K562 (cell line): ENCODE results near the gene CYP2B6. TPM values are rescaled to one million over a fixed set of nuclear protein-coding genes. Genes with fewer than 3 reads are reported as not detected.

ENCODE experiments used
- ASH1L ChIP-seq: fragments of 450-650 bp; IDR thresholded peaks from 2 replicates; pipeline ENCODE4 v1.6.1; 2018; ENCODE audit warnings: borderline replicate concordance, mild to moderate bottlenecking, low read depth; ENCODE audit not compliant: partially characterized antibody
- CREM ChIP-seq: IDR thresholded peaks from 2 replicates; pipeline ENCODE4 v1.6.1; 2014; ENCODE audit warnings: antibody characterized with exemption, low read depth
- HCFC1 ChIP-seq: IDR thresholded peaks from 2 replicates; pipeline ENCODE4 v1.6.1; 2012; ENCODE audit warnings: low read depth, low read length, improper control_type of control experiment
- L3MBTL2 ChIP-seq: fragments of 450-650 bp; IDR thresholded peaks from 2 replicates; pipeline ENCODE4 v1.6.1; 2016; ENCODE audit warnings: mild to moderate bottlenecking, moderate library complexity
- MBD2 ChIP-seq: sonication (generic); IDR thresholded peaks from 2 replicates; pipeline ENCODE4 v1.6.1; 2016; ENCODE audit warnings: low read depth, borderline replicate concordance
- NFE2 ChIP-seq: IDR thresholded peaks from 2 replicates; pipeline ENCODE4 v1.6.1; 2014; ENCODE audit warnings: antibody characterized with exemption, low read depth
- POLR2B ChIP-seq: fragments of 450-650 bp; IDR thresholded peaks from 2 replicates; pipeline ENCODE4 v1.6.1; 2018; ENCODE audit warnings: low read depth; ENCODE audit not compliant: partially characterized antibody
- RBBP5 ChIP-seq: fragments of 200-600 bp; sonication (generic); IDR thresholded peaks from 2 replicates; pipeline ENCODE4 v1.6.1; 2012; ENCODE audit warnings: borderline replicate concordance, mild to moderate bottlenecking, low read length, control low read depth, inconsistent platforms; ENCODE audit not compliant: insufficient read depth, poor library complexity, severe bottlenecking
- RBM34 ChIP-seq: fragments of 200-400 bp; formaldehyde crosslinking; IDR thresholded peaks from 2 replicates; pipeline ENCODE4 v1.6.1; 2018; ENCODE audit warnings: low read length, borderline replicate concordance; ENCODE audit not compliant: insufficient read depth
- SIX5 ChIP-seq, 2 experiments: IDR thresholded peaks; 2 replicates each; pipeline ENCODE4 v1.6.1; 2011; ENCODE audit warnings: low read length in 2 of 2, borderline replicate concordance in 1 of 2, low read depth in 1 of 2, mild to moderate bottlenecking in 1 of 2, moderate library complexity in 1 of 2; ENCODE audit not compliant: insufficient read depth in 1 of 2
- TAF15 ChIP-seq: fragments of 200-400 bp; formaldehyde crosslinking; IDR thresholded peaks from 2 replicates; pipeline ENCODE4 v1.6.1; 2017; ENCODE audit warnings: mild to moderate bottlenecking, low read depth, low read length, moderate library complexity
- YY1 ChIP-seq, 3 experiments: IDR thresholded peaks; 2 replicates each; pipeline ENCODE4 v1.6.1; 2011; ENCODE audit warnings: low read length in 2 of 3, mild to moderate bottlenecking in 2 of 3, moderate library complexity in 2 of 3, borderline replicate concordance in 1 of 3, control low read depth in 1 of 3, low read depth in 1 of 3; ENCODE audit not compliant: insufficient read depth in 3 of 3, insufficient replicate concordance in 2 of 3, control insufficient read depth in 1 of 3, insufficient read length in 1 of 3; ENCODE audit errors: extremely low read depth in 1 of 3
- polyA plus RNA-seq, 8 experiments: library from polyadenylated mRNA; depleted of rRNA in 4 of 8; stranded (reverse) in 5 of 8; unstranded in 3 of 8; fragments of >200 nt; fragmentation: Nextera tagmentation in 2 of 8; fragmentation: Illumina TruSeq in 1 of 8; extraction: Ambion mirVana in 2 of 8; extraction: Trizol in 1 of 8; gene quantifications; 2 replicates each; pipeline versions ENCODE4 v1.2.1 to v1.2.3, GENCODE V29; 2011 to 2014; ENCODE audit warnings: inconsistent platforms in 1 of 8, missing spikeins in 1 of 8
- total RNA-seq, 7 experiments: library from RNA; depleted of rRNA in 6 of 7; stranded (reverse); fragments of >200 nt in 6 of 7; fragmentation: Illumina TruSeq in 2 of 7; extraction: Trizol in 2 of 7; gene quantifications; 2 replicates each; pipeline versions ENCODE4 v1.2.1 to v1.2.3, GENCODE V29; 2011 to 2021; ENCODE audit warnings: low replicate concordance in 1 of 7
- TF ChIP-seq, protein P1 (sequence below): fragments of 450-650 bp; IDR thresholded peaks from 2 replicates; pipeline ENCODE4 v1.6.1; 2017; ENCODE audit warnings: antibody characterized with exemption

The CYP2B6 gene
- total and polyA plus RNA-seq, 9 of the 15 experiments (the other 6 are each of a cell fraction or from before 2014, with no cell fraction given): 0.04 TPM; not detected in 8

DNA sequence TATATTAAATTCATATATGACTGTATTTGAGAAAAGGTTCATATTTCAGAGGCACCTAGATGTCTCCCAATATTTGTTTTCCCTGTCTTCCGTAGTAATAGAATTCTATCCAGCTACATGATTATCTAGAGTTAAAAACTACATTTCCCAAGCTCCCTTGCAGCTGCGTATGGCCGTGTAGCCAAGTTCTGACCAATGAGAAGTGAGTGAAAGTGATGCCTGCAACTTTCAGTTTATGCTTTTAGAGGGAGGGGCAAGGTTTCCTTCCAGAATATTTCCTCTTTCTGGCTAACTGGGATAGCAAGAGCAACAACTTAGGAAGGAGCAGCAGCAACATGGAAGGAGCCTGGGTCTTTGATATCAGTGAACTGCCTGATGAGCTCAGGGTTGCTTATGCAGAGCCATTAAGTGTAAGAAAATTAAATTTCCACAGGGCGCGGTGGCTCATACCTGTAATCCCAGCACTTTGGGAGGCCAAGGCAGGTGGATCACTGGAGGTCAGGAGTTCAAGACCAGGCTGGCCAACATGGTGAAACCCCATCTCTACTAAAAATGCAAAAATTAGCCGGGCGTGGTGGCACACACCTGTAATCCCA is 74.0 kb downstream of the CYP2B6 start (continued):
- TF ChIP-seq MBD2: peak; percentile 73; the same call in 1 of the 2 replicates
- no peak for TF ChIP-seq RBM34
- peak in 1 of 3 experiments; percentile 78 for TF ChIP-seq YY1 (IDR thresholded peaks at IDR 0.05; ENCODE audit: borderline replicate concordance in 1 of 3, control insufficient read depth in 1 of 3, extremely low read depth in 1 of 3, insufficient read depth in 3 of 3, insufficient read length in 1 of 3, insufficient replicate concordance in 2 of 3, low read depth in 1 of 3, low read length in 2 of 3)
- TF ChIP-seq SIX5 (IDR thresholded peaks at IDR 0.05; ENCODE audit: borderline replicate concordance in 1 of 2, insufficient read depth in 1 of 2, low read depth in 1 of 2, low read length in 2 of 2): peak; percentile 71 to 84
- TF ChIP-seq CREM: peak; percentile 88
- TF ChIP-seq RBBP5: no peak
- TF ChIP-seq HCFC1: peak; percentile 91
- TF ChIP-seq, protein P1, sequence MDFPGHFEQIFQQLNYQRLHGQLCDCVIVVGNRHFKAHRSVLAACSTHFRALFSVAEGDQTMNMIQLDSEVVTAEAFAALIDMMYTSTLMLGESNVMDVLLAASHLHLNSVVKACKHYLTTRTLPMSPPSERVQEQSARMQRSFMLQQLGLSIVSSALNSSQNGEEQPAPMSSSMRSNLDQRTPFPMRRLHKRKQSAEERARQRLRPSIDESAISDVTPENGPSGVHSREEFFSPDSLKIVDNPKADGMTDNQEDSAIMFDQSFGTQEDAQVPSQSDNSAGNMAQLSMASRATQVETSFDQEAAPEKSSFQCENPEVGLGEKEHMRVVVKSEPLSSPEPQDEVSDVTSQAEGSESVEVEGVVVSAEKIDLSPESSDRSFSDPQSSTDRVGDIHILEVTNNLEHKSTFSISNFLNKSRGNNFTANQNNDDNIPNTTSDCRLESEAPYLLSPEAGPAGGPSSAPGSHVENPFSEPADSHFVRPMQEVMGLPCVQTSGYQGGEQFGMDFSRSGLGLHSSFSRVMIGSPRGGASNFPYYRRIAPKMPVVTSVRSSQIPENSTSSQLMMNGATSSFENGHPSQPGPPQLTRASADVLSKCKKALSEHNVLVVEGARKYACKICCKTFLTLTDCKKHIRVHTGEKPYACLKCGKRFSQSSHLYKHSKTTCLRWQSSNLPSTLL: no peak
- no peak for TF ChIP-seq POLR2B
- no peak for TF ChIP-seq ASH1L
- TF ChIP-seq TAF15: no peak
- no peak for TF ChIP-seq NFE2
- TF ChIP-seq L3MBTL2: no peak
- TF ChIP-seq, all 486 proteins: peak for 14

Other genes starting within 250 kb of the CYP2B6 start
Only the 7 nearest of the 11 such genes appear.
- 11.9 and 14.8 TPM in 2 replicates for gene RAB4B, start 213.0 kb upstream of the CYP2B6 start, total RNA-seq (2014; rRNA removed)
- 1.9 and 4.2 TPM in 2 replicates for gene RAB4B, start 213.0 kb upstream of the CYP2B6 start, total RNA-seq (2014; rRNA removed; fragmentation: Illumina TruSeq; extraction: Trizol)
- 7.7 and 9.2 TPM in 2 replicates for gene RAB4B, start 213.0 kb upstream of the CYP2B6 start, total RNA-seq (2015; rRNA removed; fragmentation: Illumina TruSeq; extraction: Trizol)
- 15.4 and 15.6 TPM in 2 replicates for gene RAB4B, start 213.0 kb upstream of the CYP2B6 start, total RNA-seq (2021)
- gene RAB4B, start 213.0 kb upstream of the CYP2B6 start, polyA plus RNA-seq (2011; rRNA removed): 11.7 and 14.6 TPM in 2 replicates
- gene RAB4B, start 213.0 kb upstream of the CYP2B6 start, polyA plus RNA-seq (2014; fragmentation: Illumina TruSeq; extraction: Trizol): 9.0 and 14.6 TPM in 2 replicates
- under 1 TPM; 0.28 to 0.92 TPM for gene RAB4B, start 213.0 kb upstream of the CYP2B6 start, polyA plus RNA-seq (2014; fragmentation: Nextera tagmentation; extraction: Ambion mirVana)
- 20.4 and 20.9 TPM in 2 replicates for gene RAB4B, start 213.0 kb upstream of the CYP2B6 start, polyA plus RNA-seq (2014; rRNA removed)
- gene EGLN2, start 192.1 kb upstream of the CYP2B6 start, total RNA-seq (2014; rRNA removed): 104 and 120 TPM in 2 replicates
- 51.2 and 71.0 TPM in 2 replicates for gene EGLN2, start 192.1 kb upstream of the CYP2B6 start, total RNA-seq (2014; rRNA removed; fragmentation: Illumina TruSeq; extraction: Trizol)
- 92.0 and 92.9 TPM in 2 replicates for gene EGLN2, start 192.1 kb upstream of the CYP2B6 start, total RNA-seq (2015; rRNA removed; fragmentation: Illumina TruSeq; extraction: Trizol)
- gene EGLN2, start 192.1 kb upstream of the CYP2B6 start, total RNA-seq (2021): 111 and 114 TPM in 2 replicates
- gene EGLN2, start 192.1 kb upstream of the CYP2B6 start, polyA plus RNA-seq (2011; rRNA removed): 41.1 and 52.0 TPM in 2 replicates
- gene EGLN2, start 192.1 kb upstream of the CYP2B6 start, polyA plus RNA-seq (2014; fragmentation: Illumina TruSeq; extraction: Trizol): 65.7 and 78.9 TPM in 2 replicates
- 10 to 100 TPM in 1 of 2 experiments, 1 to 10 TPM in 1; 9.6 to 19.1 TPM for gene EGLN2, start 192.1 kb upstream of the CYP2B6 start, polyA plus RNA-seq (2014; fragmentation: Nextera tagmentation; extraction: Ambion mirVana)
- gene EGLN2, start 192.1 kb upstream of the CYP2B6 start, polyA plus RNA-seq (2014; rRNA removed): 81.3 and 92.5 TPM in 2 replicates
- not detected in 2 replicates for gene CYP2A6, start 140.8 kb upstream of the CYP2B6 start, total RNA-seq (2014; rRNA removed)
- gene CYP2A6, start 140.8 kb upstream of the CYP2B6 start, total RNA-seq (2014; rRNA removed; fragmentation: Illumina TruSeq; extraction: Trizol): not detected in 2 replicates
- not detected in 2 replicates for gene CYP2A6, start 140.8 kb upstream of the CYP2B6 start, total RNA-seq (2015; rRNA removed; fragmentation: Illumina TruSeq; extraction: Trizol)
- 0.31 and 0.65 TPM in 2 replicates for gene CYP2A6, start 140.8 kb upstream of the CYP2B6 start, total RNA-seq (2021)
- not detected in 2 replicates for gene CYP2A6, start 140.8 kb upstream of the CYP2B6 start, polyA plus RNA-seq (2011; rRNA removed)
- gene CYP2A6, start 140.8 kb upstream of the CYP2B6 start, polyA plus RNA-seq (2014; fragmentation: Illumina TruSeq; extraction: Trizol): not detected in 2 replicates
- gene CYP2A6, start 140.8 kb upstream of the CYP2B6 start, polyA plus RNA-seq (2014; fragmentation: Nextera tagmentation; extraction: Ambion mirVana): not detected
- not detected in 2 replicates for gene CYP2A6, start 140.8 kb upstream of the CYP2B6 start, polyA plus RNA-seq (2014; rRNA removed)
- not detected in 2 replicates for gene CYP2A7, start 109.1 kb upstream of the CYP2B6 start, total RNA-seq (2014; rRNA removed)
- not detected in 2 replicates for gene CYP2A7, start 109.1 kb upstream of the CYP2B6 start, total RNA-seq (2014; rRNA removed; fragmentation: Illumina TruSeq; extraction: Trizol)
- not detected in 2 replicates for gene CYP2A7, start 109.1 kb upstream of the CYP2B6 start, total RNA-seq (2015; rRNA removed; fragmentation: Illumina TruSeq; extraction: Trizol)
- 0.22 TPM in 1 of 2 replicates, not detected in the other for gene CYP2A7, start 109.1 kb upstream of the CYP2B6 start, total RNA-seq (2021)
- not detected in 2 replicates for gene CYP2A7, start 109.1 kb upstream of the CYP2B6 start, polyA plus RNA-seq (2011; rRNA removed)
- not detected in 2 replicates for gene CYP2A7, start 109.1 kb upstream of the CYP2B6 start, polyA plus RNA-seq (2014; fragmentation: Illumina TruSeq; extraction: Trizol)
- gene CYP2A7, start 109.1 kb upstream of the CYP2B6 start, polyA plus RNA-seq (2014; fragmentation: Nextera tagmentation; extraction: Ambion mirVana): not detected
- gene CYP2A7, start 109.1 kb upstream of the CYP2B6 start, polyA plus RNA-seq (2014; rRNA removed): not detected in 2 replicates
- not detected in 2 replicates for gene CYP2A13, start 97.2 kb downstream of the CYP2B6 start, total RNA-seq (2014; rRNA removed)
- gene CYP2A13, start 97.2 kb downstream of the CYP2B6 start, total RNA-seq (2014; rRNA removed; fragmentation: Illumina TruSeq; extraction: Trizol): not detected in 2 replicates
- gene CYP2A13, start 97.2 kb downstream of the CYP2B6 start, total RNA-seq (2015; rRNA removed; fragmentation: Illumina TruSeq; extraction: Trizol): not detected in 2 replicates
- not detected in 2 replicates for gene CYP2A13, start 97.2 kb downstream of the CYP2B6 start, total RNA-seq (2021)
- not detected in 2 replicates for gene CYP2A13, start 97.2 kb downstream of the CYP2B6 start, polyA plus RNA-seq (2011; rRNA removed)
- not detected in 2 replicates for gene CYP2A13, start 97.2 kb downstream of the CYP2B6 start, polyA plus RNA-seq (2014; fragmentation: Illumina TruSeq; extraction: Trizol)
- gene CYP2A13, start 97.2 kb downstream of the CYP2B6 start, polyA plus RNA-seq (2014; fragmentation: Nextera tagmentation; extraction: Ambion mirVana): not detected
- gene CYP2A13, start 97.2 kb downstream of the CYP2B6 start, polyA plus RNA-seq (2014; rRNA removed): not detected in 2 replicates
- gene CYP2F1, start 123.2 kb downstream of the CYP2B6 start, total RNA-seq (2014; rRNA removed): 0.77 TPM in 1 of 2 replicates, not detected in the other
- gene CYP2F1, start 123.2 kb downstream of the CYP2B6 start, total RNA-seq (2014; rRNA removed; fragmentation: Illumina TruSeq; extraction: Trizol): 0.25 TPM in 1 of 2 replicates, not detected in the other
- gene CYP2F1, start 123.2 kb downstream of the CYP2B6 start, total RNA-seq (2015; rRNA removed; fragmentation: Illumina TruSeq; extraction: Trizol): 0.11 TPM in 1 of 2 replicates, not detected in the other
- 0.38 TPM in 1 of 2 replicates, not detected in the other for gene CYP2F1, start 123.2 kb downstream of the CYP2B6 start, total RNA-seq (2021)
- 0.03 and 0.16 TPM in 2 replicates for gene CYP2F1, start 123.2 kb downstream of the CYP2B6 start, polyA plus RNA-seq (2011; rRNA removed)
- gene CYP2F1, start 123.2 kb downstream of the CYP2B6 start, polyA plus RNA-seq (2014; fragmentation: Illumina TruSeq; extraction: Trizol): 0.28 and 0.71 TPM in 2 replicates
- gene CYP2F1, start 123.2 kb downstream of the CYP2B6 start, polyA plus RNA-seq (2014; fragmentation: Nextera tagmentation; extraction: Ambion mirVana): under 1 TPM; 0.10 to 0.11 TPM
- gene CYP2F1, start 123.2 kb downstream of the CYP2B6 start, polyA plus RNA-seq (2014; rRNA removed): 0.04 TPM in 1 of 2 replicates, not detected in the other
- 0.41 and 2.7 TPM in 2 replicates for gene CYP2S1, start 201.9 kb downstream of the CYP2B6 start, total RNA-seq (2014; rRNA removed)
- gene CYP2S1, start 201.9 kb downstream of the CYP2B6 start, total RNA-seq (2014; rRNA removed; fragmentation: Illumina TruSeq; extraction: Trizol): 0.13 and 0.18 TPM in 2 replicates
- 0.07 and 0.15 TPM in 2 replicates for gene CYP2S1, start 201.9 kb downstream of the CYP2B6 start, total RNA-seq (2015; rRNA removed; fragmentation: Illumina TruSeq; extraction: Trizol)
- gene CYP2S1, start 201.9 kb downstream of the CYP2B6 start, total RNA-seq (2021): 1.9 and 2.6 TPM in 2 replicates
- gene CYP2S1, start 201.9 kb downstream of the CYP2B6 start, polyA plus RNA-seq (2011; rRNA removed): 0.46 and 0.60 TPM in 2 replicates
- 0.71 and 0.79 TPM in 2 replicates for gene CYP2S1, start 201.9 kb downstream of the CYP2B6 start, polyA plus RNA-seq (2014; fragmentation: Illumina TruSeq; extraction: Trizol)
- under 1 TPM; 0.13 to 0.20 TPM for gene CYP2S1, start 201.9 kb downstream of the CYP2B6 start, polyA plus RNA-seq (2014; fragmentation: Nextera tagmentation; extraction: Ambion mirVana)
- 0.48 and 0.77 TPM in 2 replicates for gene CYP2S1, start 201.9 kb downstream of the CYP2B6 start, polyA plus RNA-seq (2014; rRNA removed)